GM21526 (cell line): Measurements from ENCODE around the gene DPH2.

Experiments used
- ATAC-seq: cut with Tn5 transposase; IDR thresholded peaks from one replicate; pipeline ENCODE4 v1.9.1; 2021; ENCODE audit warnings: moderate library complexity; ENCODE audit not compliant: unreplicated experiment, low FRiP score

Gene DPH2

GRCh38 chr1:43942411-43942810, 27.4 kb upstream of the DPH2 start:
- no peak for ATAC-seq

- no peak for ATAC-seq
These were observed 24.9 kb upstream of the DPH2 start for GRCh38 chr1:43944860-43945259.

DNA sequence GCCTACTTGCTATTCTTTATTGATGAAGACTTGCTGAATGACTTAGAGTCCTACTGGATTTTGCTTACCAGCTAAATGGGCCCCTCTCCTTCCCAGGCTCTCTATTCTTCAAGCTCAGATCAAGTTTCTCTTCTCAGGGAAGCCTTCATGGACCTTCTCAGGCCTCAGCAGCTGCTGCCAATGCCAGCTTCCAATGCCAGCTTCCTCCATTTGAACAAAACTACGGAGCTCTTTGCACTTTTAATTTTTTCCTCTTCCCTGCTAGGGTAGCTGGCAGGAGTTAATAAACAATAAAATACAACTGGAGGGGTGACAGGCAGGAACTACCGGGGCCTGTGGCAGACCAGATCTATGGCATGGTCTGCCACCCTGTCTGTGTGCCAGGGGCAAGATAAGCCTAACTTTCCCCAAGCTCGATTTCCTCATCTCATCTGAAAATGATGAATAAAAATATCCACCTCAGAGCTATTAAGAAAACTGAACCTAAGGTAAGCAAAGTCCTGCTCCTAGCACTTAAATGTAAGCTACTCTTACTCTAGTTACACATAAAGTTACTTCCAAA, 24.1 kb upstream of the DPH2 start:
- ATAC-seq = no peak

DNA sequence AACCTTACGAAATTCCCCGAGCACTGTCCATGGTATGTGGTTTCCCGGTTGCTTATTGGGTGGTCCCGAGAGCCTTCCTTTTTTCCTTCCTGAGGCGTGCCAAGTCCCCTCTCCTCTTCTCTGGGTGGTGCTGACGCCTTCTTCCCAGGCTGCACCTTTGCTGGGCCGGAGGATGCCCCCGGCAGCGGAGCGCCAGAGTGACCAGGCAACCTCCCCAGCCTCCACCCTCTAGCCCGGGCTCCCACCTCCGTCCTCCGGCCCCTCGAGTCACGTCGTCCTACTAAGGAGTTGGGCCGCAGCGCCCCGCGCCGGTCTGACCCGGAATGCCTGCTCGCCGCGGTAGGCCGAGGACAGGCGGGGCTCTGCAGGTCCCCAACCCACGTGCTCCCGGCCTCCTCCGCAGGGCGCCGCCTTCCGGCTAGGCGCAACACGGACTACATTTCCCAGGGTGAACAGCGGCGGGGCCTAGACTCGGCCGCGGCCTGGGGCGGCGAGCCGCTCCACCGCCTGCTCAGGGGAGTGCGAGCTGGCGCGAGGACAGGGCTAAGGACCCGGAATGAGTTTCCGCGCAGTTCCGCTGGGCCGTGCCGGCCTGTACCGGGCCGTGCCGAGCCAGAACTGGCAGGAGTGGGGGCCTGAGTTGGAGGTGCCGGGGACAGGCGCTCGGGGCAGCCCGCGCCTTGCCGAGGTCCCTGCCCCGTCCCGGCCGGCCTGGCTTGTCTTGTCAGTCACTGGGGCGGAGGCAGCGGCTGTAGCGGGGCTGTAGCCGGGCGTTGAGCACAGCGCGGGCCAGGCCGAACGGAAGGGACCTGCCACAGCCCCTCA, 23.4 kb upstream of the DPH2 start, which contains the start of gene IPO13:
Gene IPO13, plus strand, starts transcription at position 715 of the 825 bp plus-strand sequence. CDS start 651 bp downstream, outside the sequence.
- ATAC-seq = peak; percentile 84

GRCh38 chr1:43947061-43947873, 22.5 kb upstream of the DPH2 start:
- ATAC-seq = no peak

DNA sequence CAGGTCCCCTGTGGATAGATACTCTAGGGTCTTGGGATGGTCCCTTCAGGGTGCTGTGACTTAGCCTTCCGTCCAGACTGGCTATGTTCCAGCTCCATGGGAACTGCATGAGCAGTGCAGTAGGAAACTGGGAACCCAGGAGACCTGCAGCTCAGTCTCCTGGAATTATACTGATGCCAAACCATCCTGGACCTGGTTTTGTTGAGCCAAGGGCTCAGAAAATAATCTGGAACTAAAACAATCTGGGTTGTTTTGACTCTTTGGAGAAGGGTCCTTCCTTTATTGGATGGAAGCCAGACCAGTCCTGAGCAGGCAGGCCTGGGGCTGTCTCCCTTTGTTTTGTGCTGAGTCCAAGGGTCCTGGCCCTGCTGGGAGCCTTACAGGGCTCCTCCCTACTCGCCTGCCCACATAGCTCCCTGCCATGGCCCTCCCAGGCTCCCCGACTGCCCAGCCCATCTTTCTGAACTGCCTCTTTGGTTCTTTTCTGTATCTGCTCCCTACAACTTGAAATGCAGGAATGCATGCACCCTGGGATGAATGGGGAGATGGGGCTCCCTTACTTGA, 21.9 kb upstream of the DPH2 start:
- ATAC-seq = no peak

- ATAC-seq = no peak
These were observed 20.1 kb upstream of the DPH2 start for GRCh38 chr1:43949678-43950077.

GRCh38 chr1:43951021-43951985, 18.5 kb upstream of the DPH2 start:
- ATAC-seq = no peak

DNA sequence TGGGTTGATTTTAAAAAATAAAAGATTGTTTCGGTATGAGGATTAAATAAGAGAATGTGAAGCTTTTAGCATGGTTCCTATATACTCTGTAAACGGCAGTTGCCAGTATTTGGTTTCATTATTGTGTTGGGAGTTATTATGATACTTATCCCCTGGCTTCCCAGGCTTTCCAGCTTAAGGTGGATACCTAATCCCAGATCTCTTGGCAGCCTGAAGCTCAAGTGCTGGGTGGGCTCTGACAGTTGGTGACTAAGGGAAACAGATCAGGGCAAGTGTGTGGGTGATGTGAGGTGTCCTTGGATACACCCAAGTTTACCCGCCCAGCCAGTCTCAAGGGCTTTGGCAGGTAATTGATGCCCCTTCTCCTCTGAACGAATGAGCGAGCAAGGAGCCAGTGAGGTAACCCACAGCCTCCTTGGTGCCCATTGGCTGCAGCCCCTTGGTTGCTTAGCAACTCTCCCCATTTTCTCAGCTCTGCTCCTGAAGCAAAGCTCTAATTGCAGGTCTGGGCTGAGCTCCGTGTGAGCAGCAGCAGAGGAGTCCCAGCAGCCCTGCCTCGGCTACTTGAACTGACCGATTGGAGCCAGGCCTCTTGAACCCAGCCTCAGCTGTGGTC, 17.0 kb upstream of the DPH2 start:
- ATAC-seq = no peak

DNA sequence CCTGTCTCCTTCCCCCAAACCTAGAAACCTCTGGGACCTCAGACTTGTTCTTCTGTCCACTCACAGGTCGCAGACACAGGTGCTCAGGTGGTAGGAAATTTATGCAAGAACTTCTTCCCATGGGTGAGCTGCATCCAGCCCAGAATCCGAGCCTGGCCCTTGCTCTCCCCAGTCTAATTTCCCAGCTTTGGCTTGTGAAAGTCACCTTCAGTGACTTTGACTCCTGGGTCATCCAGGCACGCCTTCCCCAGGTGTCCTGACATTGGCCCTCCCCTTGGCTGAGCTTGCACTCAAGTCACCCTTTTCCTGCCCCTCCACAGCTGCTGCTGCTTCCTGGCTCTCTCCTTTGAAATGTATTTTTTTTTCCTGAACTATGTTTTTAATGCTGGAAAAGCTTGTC, 16.4 kb upstream of the DPH2 start:
- ATAC-seq = no peak

GRCh38 chr1:43954036-43954435, 15.8 kb upstream of the DPH2 start:
- ATAC-seq = no peak

- no peak for ATAC-seq
These were observed 13.6 kb upstream of the DPH2 start for GRCh38 chr1:43956234-43956633.

- ATAC-seq = no peak
These were observed 12.3 kb upstream of the DPH2 start for GRCh38 chr1:43957407-43958040.

- no peak for ATAC-seq
These were observed 11.2 kb upstream of the DPH2 start for GRCh38 chr1:43958351-43959255.

DNA sequence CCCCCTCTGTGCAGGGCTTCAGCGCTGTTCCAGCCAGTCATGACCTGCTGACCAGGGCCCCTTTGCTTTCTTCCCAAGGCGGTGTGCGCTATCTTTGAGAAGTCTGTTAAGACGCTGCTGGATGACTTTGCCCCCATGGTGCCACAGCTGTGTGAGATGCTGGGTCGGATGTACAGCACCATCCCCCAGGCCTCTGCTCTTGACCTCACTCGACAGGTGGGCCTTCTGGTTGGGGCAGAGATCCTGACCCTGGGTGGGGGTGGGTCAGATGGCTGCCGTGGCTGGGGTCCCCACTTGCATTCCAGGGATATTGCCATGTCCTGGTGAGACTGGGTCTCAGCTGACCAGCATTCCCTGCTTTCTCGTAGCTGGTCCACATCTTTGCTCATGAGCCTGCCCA, 9.0 kb upstream of the DPH2 start:
- no peak for ATAC-seq

GRCh38 chr1:43961692-43962091, 8.1 kb upstream of the DPH2 start:
- ATAC-seq = no peak

DNA sequence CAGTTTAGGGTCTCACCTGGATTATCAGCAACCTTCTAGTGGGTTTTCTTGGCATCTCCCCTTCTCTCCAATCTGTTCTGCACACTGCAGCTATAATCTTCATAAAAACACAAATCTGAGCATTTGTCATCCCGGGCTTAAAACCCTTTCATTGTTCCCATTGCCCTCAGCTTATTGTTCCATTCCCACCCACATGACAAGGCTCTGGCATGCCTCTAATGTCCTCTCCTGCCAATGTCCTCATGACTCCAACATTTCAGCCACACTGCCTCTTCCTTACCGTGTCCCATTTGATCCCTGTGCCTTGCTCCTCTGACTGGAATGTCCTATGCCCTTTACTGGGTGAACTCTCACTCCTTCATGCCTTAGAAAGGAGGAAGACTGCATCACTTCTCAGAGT, 7.5 kb upstream of the DPH2 start:
- ATAC-seq = no peak

DNA sequence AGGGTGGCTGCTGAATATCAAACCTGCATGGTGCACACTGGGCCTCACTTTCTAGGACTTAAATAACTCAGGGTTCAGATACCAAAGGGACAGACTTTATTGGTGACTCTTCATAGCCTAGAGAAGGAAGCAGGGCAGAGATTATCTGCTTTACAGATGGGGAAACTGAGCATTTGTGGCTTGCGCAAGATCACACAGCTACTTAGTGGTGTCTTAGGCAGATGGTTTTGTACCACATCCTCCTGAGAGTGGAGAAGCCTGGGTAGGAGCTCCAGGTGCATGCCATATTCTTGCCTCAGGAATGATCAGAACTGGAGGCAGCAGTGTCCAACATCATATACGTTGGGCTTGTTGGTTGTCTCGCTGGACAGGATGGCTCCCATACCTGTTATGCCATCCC, 6.8 kb upstream of the DPH2 start:
- ATAC-seq = no peak
